Activated naive CD4-positive, alpha-beta T cell treated with anti-CD3 and anti-CD28 coated beads, Interleukin-2, amount 10 ng/mL, durations not matched to agents 5 hours and 36 hours (primary cell): ENCODE results near the gene TMPRSS5. TPM values are rescaled to one million over a fixed set of nuclear protein-coding genes. Genes with fewer than 3 reads are reported as not detected.

Experiments
- total RNA-seq, 2 experiments: library from RNA; stranded (reverse); gene quantifications; one replicate each; pipeline ENCODE4 v1.2.3, GENCODE V29; 2021

TMPRSS5 gene
- 1 to 10 TPM in 1 of 2 experiments, under 1 TPM in 1; 0.63 to 1.2 TPM for total RNA-seq

GRCh38 chr11:113705871-113706655, at the start of gene TMPRSS5:
Gene TMPRSS5, minus strand, starts transcription at chr11:113706308. Its CDS starts 84 bp downstream, at chr11:113706224.

Other genes starting within 250 kb of the TMPRSS5 start
- not detected for gene DRD2, start 230.9 kb downstream of the TMPRSS5 start, total RNA-seq
- 10 to 100 TPM; 13.6 to 14.6 TPM for gene ZW10, start 67.4 kb upstream of the TMPRSS5 start, total RNA-seq
- not detected for gene CLDN25, start 73.5 kb upstream of the TMPRSS5 start, total RNA-seq
- 10 to 100 TPM; 35.6 to 36.9 TPM for gene USP28, start 169.3 kb upstream of the TMPRSS5 start, total RNA-seq
- not detected for gene HTR3B, start 198.5 kb upstream of the TMPRSS5 start, total RNA-seq